Aorta (tissue), 5 donors: ENCODE results near the gene UPK3A. TPM values are rescaled to one million over a fixed set of nuclear protein-coding genes. Genes with fewer than 3 reads are reported as not detected.
"Not testable (repeated sequence)": the region's sequence is repeated elsewhere in the genome, so short reads cannot be mapped to it uniquely, and the experiment has no call there.

Experiments
- ATAC-seq: fragments of 200-7000 bp; cut with Tn5 transposase; one replicate; pipeline ENCODE4 v1.9.1; 2022; ENCODE audit warnings: moderate library complexity; ENCODE audit not compliant: low FRiP score
- DNase-seq, 2 donors: peaks; one replicate each; pipeline ENCODE4 v3.0.0-alpha.2; 2020
- H3K27ac ChIP-seq, 2 donors: one replicate each; pipeline ENCODE4 v1.5.1; 2013; ENCODE audit warnings: low read length in 2 of 2, mild to moderate bottlenecking in 2 of 2, moderate library complexity in 2 of 2, control low read depth in 1 of 2, inconsistent platforms in 1 of 2, low read depth in 1 of 2
- H3K27me3 ChIP-seq, 2 donors: one replicate each; pipeline ENCODE4 v1.6.1; 2013; ENCODE audit warnings: control low read depth in 1 of 2, low read length in 1 of 2, mild to moderate bottlenecking in 1 of 2, moderate library complexity in 1 of 2; ENCODE audit not compliant: insufficient read depth in 2 of 2, control insufficient read depth in 1 of 2
- H3K36me3 ChIP-seq, 2 donors: one replicate each; pipeline ENCODE4 v1.6.1; 2013; ENCODE audit warnings: control low read depth in 1 of 2, low read length in 1 of 2, mild to moderate bottlenecking in 1 of 2; ENCODE audit not compliant: insufficient read depth in 2 of 2, control insufficient read depth in 1 of 2
- H3K4me1 ChIP-seq, 2 donors: one replicate each; pipeline ENCODE4 v1.6.1; 2013; ENCODE audit warnings: low read length in 2 of 2, control low read depth in 1 of 2, mild to moderate bottlenecking in 1 of 2, moderate library complexity in 1 of 2; ENCODE audit not compliant: insufficient read depth in 2 of 2, control insufficient read depth in 1 of 2
- H3K4me3 ChIP-seq, 2 donors: one replicate each; pipeline ENCODE4 v1.5.1; 2013; ENCODE audit warnings: low read length in 2 of 2, control low read depth in 1 of 2, mild to moderate bottlenecking in 1 of 2
- H3K9me3 ChIP-seq: one replicate; pipeline ENCODE4 v1.6.1; 2013; ENCODE audit warnings: mild to moderate bottlenecking, low read length; ENCODE audit not compliant: control insufficient read depth
- WGBS, 2 donors: extraction: QIAGEN DNeasy Blood & Tissue Kit; methylation state at CpG; one replicate each; pipeline ENCODE4 v1.1.7; 2013; 5-methylcytosine and 5-hydroxymethylcytosine counted together
- intact Hi-C, 2 donors: fragments of 100-400 bp; cut with DNase I; formaldehyde crosslinking; loops; one replicate each; pipeline versions ENCODE4 v1.14.2 to v1.15.0; 2022
- polyA plus RNA-seq, 2 donors: library from polyadenylated mRNA; stranded (reverse); fragments of 200-250 nt; gene quantifications; one replicate each; pipeline ENCODE4 v1.2.3, GENCODE V29; 2013
- total RNA-seq, 2 donors: library from RNA; stranded (reverse); fragmentation: NEBNext Ultra II Directional; extraction: Animal tissue kit (Norgen Biotek cat#: 25700); gene quantifications; one replicate each; pipeline ENCODE4 v1.2.1, GENCODE V29; 2021
- donor health status: healthy with polysubstance abuse.
- donor health status: Bipolar disorder and iron deficiency.
- donor health status: DM: no; HTN: no; CAD: no.
- donor health status: DM: no; HTN: no; CAD: no.
- donor health status: DM: yes; HTN: yes; CAD: no.

The UPK3A gene
- total and polyA plus RNA-seq, 4 donors = not detected

GRCh38 chr22:45322873-45323525 is 38.2 kb downstream of the UPK3A start:
- no peak overlapping the region for H3K27ac ChIP-seq
- peaks cover 0 to 3% of the 10 kb centered on the region in 2 donors for H3K36me3 ChIP-seq
- intact Hi-C loops = no loop called here

DNA sequence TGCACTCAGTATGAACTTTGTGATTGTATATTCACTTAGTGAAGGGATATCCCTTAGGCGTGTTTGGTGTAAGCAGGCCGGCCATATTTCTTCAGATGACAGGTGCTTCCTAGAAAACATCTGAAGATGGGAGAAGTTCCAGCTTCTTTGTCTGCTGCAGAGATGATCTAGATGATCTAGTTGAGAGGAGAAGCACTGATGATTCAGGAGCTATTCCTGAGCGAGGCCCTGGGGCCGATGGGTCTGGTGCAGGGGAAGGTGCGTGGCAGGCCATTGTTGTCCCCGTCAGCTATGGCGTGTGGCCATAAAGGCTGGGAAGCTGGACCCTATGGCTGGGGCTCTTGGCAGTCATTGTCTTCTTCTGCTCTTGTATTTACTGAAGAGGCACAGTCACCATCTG is 38.9 kb downstream of the UPK3A start:
- DNase-seq = peak in 1 of 2 donors; percentile 42
- Histone ChIP-seq H3K27me3 (no peaks in the 10 kb centered on the region), H3K27ac (no peak overlapping the region), H3K4me1 (no peaks in the 10 kb centered on the region), H3K4me3 (no peak overlapping the region), H3K9me3 (no peaks in the 10 kb centered on the region), H3K36me3 (peaks cover 0 to 3% of the 10 kb centered on the region in 2 donors)
- WGBS, 2 donors = 77 to 85% methylated on average over 7 of the region's 7 CpGs
- ATAC-seq = no peak
- intact Hi-C loops = no loop called here

More at GRCh38 chr22:45322873-45323525, 38.2 kb downstream of the UPK3A start:
- Histone ChIP-seq H3K9me3 (no peaks in the 10 kb centered on the region), H3K4me3 (no peak overlapping the region), H3K4me1 (no peaks in the 10 kb centered on the region), H3K27me3 (no peaks in the 10 kb centered on the region)
- 85 to 87% methylated on average over 24 of the region's 24 CpGs for WGBS, 2 donors
- DNase-seq (no peak), ATAC-seq (no peak)

DNA sequence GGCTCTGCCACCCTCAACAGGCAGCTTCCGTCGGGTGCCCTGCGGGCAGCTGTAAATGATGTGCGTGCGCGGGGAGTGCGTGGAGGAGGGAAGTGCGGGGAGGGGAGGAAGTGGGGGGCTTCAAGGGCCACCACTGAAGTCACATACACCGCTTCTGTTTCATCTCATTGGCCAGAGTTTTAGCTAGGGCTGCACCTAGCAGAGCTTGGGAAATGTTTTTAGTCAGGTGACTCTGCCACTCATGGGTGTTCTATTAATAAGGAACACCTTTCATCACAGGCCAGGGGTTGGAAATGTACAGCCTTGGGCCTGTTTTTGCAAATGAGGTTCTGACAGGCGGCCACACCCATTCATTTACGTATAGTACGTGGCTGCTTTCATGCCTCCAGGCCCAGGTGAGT is 39.6 kb downstream of the UPK3A start:
- no peaks in the 10 kb centered on the region for H3K4me1 ChIP-seq
- WGBS, 2 donors = 93 to 95% methylated on average over 12 of the region's 12 CpGs
- no peak overlapping the region for H3K27ac ChIP-seq
- ATAC-seq (no peak), DNase-seq (peak in 1 of 2 donors; percentile 64)
- H3K4me3 ChIP-seq = no peak overlapping the region
- no peaks in the 10 kb centered on the region for H3K9me3 ChIP-seq
- peaks cover 0 to 3% of the 10 kb centered on the region in 2 donors for H3K36me3 ChIP-seq
- intact Hi-C loops = no loop called here
- no peaks in the 10 kb centered on the region for H3K27me3 ChIP-seq

DNA sequence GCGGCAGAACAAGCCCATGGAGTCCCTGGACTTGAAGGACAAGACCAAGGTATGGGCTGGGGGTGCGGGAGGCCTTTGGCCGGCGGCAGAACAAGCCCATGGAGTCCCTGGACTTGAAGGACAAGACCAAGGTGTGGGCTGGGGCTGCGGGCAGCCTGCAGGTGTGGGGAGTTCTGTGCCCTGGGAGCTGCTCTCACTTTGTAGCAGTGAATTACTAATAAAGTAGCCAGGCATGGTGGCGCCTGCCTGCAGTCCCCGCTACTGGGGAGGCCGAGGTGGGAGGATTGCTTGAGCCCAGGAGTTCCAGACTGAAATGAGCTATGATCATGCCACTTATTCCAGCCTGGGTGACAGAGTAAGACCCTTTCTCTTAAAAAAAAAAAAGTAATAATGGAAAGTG is 43.5 kb downstream of the UPK3A start:
- DNase-seq = peak in 1 of 2 donors; percentile 57
- H3K9me3 ChIP-seq, H3K4me3 ChIP-seq, H3K27ac ChIP-seq, H3K27me3 ChIP-seq, intact Hi-C loops, H3K4me1 ChIP-seq, ATAC-seq, H3K36me3 ChIP-seq: not testable (repeated sequence)
- WGBS, 2 donors = 90 to 93% methylated on average over 7 of the region's 8 CpGs

GRCh38 chr22:45328822-45329529 is 44.2 kb downstream of the UPK3A start:
- Histone ChIP-seq H3K4me1 (no peaks in the 10 kb centered on the region), H3K36me3 (peaks cover 0 to 6% of the 10 kb centered on the region in 2 donors), H3K4me3 (no peak overlapping the region), H3K9me3 (no peaks in the 10 kb centered on the region), H3K27me3 (no peaks in the 10 kb centered on the region), H3K27ac (no peak overlapping the region)
- intact Hi-C loops = no loop called here
- peak in 1 of 2 donors; percentile 65 for DNase-seq
- 64 to 66% methylated on average over 8 of the region's 8 CpGs for WGBS, 2 donors
- no peak for ATAC-seq

DNA sequence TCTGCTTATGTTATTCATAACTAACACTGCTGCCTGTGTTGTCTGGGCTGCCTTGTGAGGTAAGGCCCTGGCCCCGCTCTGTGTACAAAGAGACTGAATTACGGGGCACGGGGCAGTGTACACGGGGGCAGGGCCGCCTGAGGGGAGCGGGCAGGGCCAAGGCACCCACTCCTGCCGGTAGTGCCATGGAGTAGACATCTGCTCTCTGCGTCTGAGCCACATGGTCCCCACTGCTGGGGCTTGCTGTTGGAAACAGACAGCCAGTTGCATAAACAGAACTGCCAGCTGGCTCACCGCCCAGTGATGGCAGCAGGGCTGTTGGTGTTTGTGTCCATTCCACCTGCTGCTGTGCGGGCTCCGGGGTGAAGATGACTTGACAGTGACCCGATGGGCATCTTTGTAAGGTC is 44.8 kb downstream of the UPK3A start:
- peaks cover 0 to 6% of the 10 kb centered on the region in 2 donors for H3K36me3 ChIP-seq
- no peaks in the 10 kb centered on the region for H3K4me1 ChIP-seq
- peak; percentile 12 for ATAC-seq
- H3K9me3 ChIP-seq = no peaks in the 10 kb centered on the region
- DNase-seq = peak in 1 of 2 donors; percentile 74
- H3K27ac ChIP-seq = no peak overlapping the region
- H3K27me3 ChIP-seq = no peaks in the 10 kb centered on the region
- intact Hi-C loops = no loop called here
- no peak overlapping the region for H3K4me3 ChIP-seq
- WGBS, 2 donors = 53 to 62% methylated on average over 12 of the region's 12 CpGs

DNA sequence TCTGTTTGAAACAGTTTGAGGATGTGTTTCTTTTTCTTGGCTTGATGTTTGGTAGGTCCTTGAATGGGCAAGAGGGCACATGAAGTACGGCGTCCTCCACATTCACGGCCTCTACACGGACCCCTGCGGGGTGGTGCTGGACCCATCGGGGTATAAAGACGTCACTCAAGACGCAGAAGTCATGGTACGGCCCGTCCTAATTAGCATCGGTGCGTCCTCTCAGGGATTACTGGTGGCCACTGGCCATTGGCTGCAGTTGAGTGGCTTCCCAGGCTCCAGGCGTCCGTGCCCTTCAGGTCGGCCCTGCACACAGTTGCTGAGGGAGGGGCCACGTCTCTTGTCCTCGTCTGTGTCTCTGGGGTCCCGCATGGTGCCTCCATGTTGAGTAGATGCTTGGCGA is 45.8 kb downstream of the UPK3A start:
- H3K36me3 ChIP-seq = peaks cover 0 to 6% of the 10 kb centered on the region in 2 donors
- ATAC-seq (no peak), DNase-seq (peak in 1 of 2 donors; percentile 61)
- WGBS, 2 donors = 91 to 92% methylated on average over 19 of the region's 19 CpGs
- no peak overlapping the region for H3K4me3 ChIP-seq
- no peak overlapping the region for H3K27ac ChIP-seq
- H3K4me1 ChIP-seq = no peaks in the 10 kb centered on the region
- intact Hi-C loops = no loop called here
- H3K9me3 ChIP-seq = no peaks in the 10 kb centered on the region
- H3K27me3 ChIP-seq = no peaks in the 10 kb centered on the region

- Histone ChIP-seq H3K4me1 (no peaks in the 10 kb centered on the region), H3K27ac (no peak overlapping the region), H3K4me3 (no peak overlapping the region), H3K36me3 (peaks cover 0 to 6% of the 10 kb centered on the region in 2 donors), H3K9me3 (no peaks in the 10 kb centered on the region), H3K27me3 (no peaks in the 10 kb centered on the region)
- DNase-seq (peak in 1 of 2 donors; percentile 39), ATAC-seq (no peak)
- WGBS, 2 donors = 87 to 90% methylated on average over 9 of the region's 9 CpGs
- intact Hi-C loops = no loop called here
Observed at GRCh38 chr22:45331486-45331885, 46.7 kb downstream of the UPK3A start.

DNA sequence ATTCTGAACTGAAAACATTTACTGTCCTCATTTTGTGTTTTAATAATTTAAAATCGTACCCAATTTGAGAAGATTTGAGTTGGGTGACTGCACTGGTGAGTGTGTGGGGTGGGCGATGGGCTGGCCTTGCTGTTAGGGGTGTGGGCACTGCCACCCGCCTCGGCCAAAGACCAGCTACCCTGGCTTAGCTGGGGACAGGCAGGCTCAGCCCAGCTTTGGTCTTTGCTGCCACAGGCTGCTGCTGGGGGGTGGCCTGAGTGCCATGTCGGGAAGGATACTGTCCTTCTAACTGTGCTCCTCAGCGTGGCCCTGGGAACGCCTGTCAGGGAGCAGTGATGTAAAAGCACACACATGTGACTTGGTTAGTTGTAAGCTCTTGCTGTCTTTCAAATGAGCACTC is 47.3 kb downstream of the UPK3A start:
- no peak overlapping the region for H3K4me3 ChIP-seq
- H3K27me3 ChIP-seq = no peaks in the 10 kb centered on the region
- H3K9me3 ChIP-seq = no peaks in the 10 kb centered on the region
- peaks cover 0 to 6% of the 10 kb centered on the region in 2 donors for H3K36me3 ChIP-seq
- ATAC-seq (no peak), DNase-seq (no peak)
- 93 to 96% methylated on average over 7 of the region's 7 CpGs for WGBS, 2 donors
- intact Hi-C loops = no loop called here
- H3K4me1 ChIP-seq = no peaks in the 10 kb centered on the region
- no peak overlapping the region for H3K27ac ChIP-seq
